ENCODE results near the gene EFNA2.

- TF ChIP-seq, protein P1, sequence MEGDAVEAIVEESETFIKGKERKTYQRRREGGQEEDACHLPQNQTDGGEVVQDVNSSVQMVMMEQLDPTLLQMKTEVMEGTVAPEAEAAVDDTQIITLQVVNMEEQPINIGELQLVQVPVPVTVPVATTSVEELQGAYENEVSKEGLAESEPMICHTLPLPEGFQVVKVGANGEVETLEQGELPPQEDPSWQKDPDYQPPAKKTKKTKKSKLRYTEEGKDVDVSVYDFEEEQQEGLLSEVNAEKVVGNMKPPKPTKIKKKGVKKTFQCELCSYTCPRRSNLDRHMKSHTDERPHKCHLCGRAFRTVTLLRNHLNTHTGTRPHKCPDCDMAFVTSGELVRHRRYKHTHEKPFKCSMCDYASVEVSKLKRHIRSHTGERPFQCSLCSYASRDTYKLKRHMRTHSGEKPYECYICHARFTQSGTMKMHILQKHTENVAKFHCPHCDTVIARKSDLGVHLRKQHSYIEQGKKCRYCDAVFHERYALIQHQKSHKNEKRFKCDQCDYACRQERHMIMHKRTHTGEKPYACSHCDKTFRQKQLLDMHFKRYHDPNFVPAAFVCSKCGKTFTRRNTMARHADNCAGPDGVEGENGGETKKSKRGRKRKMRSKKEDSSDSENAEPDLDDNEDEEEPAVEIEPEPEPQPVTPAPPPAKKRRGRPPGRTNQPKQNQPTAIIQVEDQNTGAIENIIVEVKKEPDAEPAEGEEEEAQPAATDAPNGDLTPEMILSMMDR (IDR thresholded peaks at IDR 0.05; ENCODE audit: insufficient read depth, low read length, poor library complexity, severe bottlenecking): no peak
- TF ChIP-seq EZH2phosphoT487 (conservative IDR thresholded peaks at IDR 0.05; ENCODE audit: low read length): no peak
These were observed 34.1 kb upstream of the EFNA2 start for GRCh38 chr19:1251330-1252220.

All from SU-DHL-6 (cell line).